A673 (cell line): Measurements from ENCODE around the gene FGD6. TPM values are rescaled to one million over a fixed set of nuclear protein-coding genes. Genes with fewer than 3 reads are reported as not detected.

Source experiments
- BruUV-seq: library from RNA; stranded (reverse); fragments of 400-500 nt; replicated peaks from 2 replicates; lab custom pipeline; 2021; lab: Mats Ljungman, UMichigan
- CTCF ChIA-PET: fragments of 300-600 bp; sonication (Branson Sonifier 250); formaldehyde crosslinking; loops from one replicate; lab custom pipeline; 2022; ENCODE audit warnings: antibody characterized with exemption; lab: Charles Lee
- POLR2A ChIA-PET: fragments of 300-600 bp; sonication (Branson Sonifier 250); formaldehyde crosslinking; loops from one replicate; lab custom pipeline; 2022; ENCODE audit warnings: antibody characterized with exemption; ENCODE audit not compliant: low non-redundant PET; lab: Charles Lee
- DNase-seq: peaks from one replicate; pipeline ENCODE4 v3.0.0-alpha.2; 2015; ENCODE audit warnings: low spot score
- H3K27ac ChIP-seq: fragments of 200-600 bp; sonication (generic); 2 replicates; pipeline ENCODE4 v1.5.1; 2016; ENCODE audit warnings: mixed run types, low read depth, mild to moderate bottlenecking, mixed read lengths, antibody characterized with exemption, low read length; ENCODE audit not compliant: poor library complexity, severe bottlenecking
- H3K27me3 ChIP-seq: fragments of 200-600 bp; sonication (generic); replicated peaks from 2 replicates; pipeline ENCODE4 v1.6.1; 2017; ENCODE audit warnings: mixed run types, low read depth, mild to moderate bottlenecking, mixed read lengths, antibody characterized with exemption, low read length; ENCODE audit not compliant: insufficient read depth, poor library complexity
- H3K36me3 ChIP-seq: fragments of 200-600 bp; sonication (generic); 2 replicates; pipeline ENCODE4 v1.6.1; 2016; ENCODE audit warnings: mixed run types, mild to moderate bottlenecking, mixed read lengths, antibody characterized with exemption, low read length; ENCODE audit not compliant: insufficient read depth, poor library complexity, severe bottlenecking
- H3K4me1 ChIP-seq: fragments of 200-600 bp; sonication (generic); 2 replicates; pipeline ENCODE4 v1.6.1; 2017; ENCODE audit warnings: mixed run types, mild to moderate bottlenecking, mixed read lengths, antibody characterized with exemption, low read length; ENCODE audit not compliant: insufficient read depth, poor library complexity, severe bottlenecking
- H3K4me3 ChIP-seq: fragments of 200-600 bp; sonication (generic); 2 replicates; pipeline ENCODE4 v1.5.1; 2016; ENCODE audit warnings: low read depth, mixed run types, mild to moderate bottlenecking, mixed read lengths, low read length; ENCODE audit not compliant: poor library complexity, severe bottlenecking
- H3K9me3 ChIP-seq: fragments of 200-600 bp; sonication (generic); 2 replicates; pipeline ENCODE4 v1.6.1; 2016; ENCODE audit warnings: mixed run types, low read depth, mild to moderate bottlenecking, mixed read lengths, antibody characterized with exemption, low read length; ENCODE audit not compliant: poor library complexity, severe bottlenecking
- EZH2 ChIP-seq: fragments of 200-600 bp; sonication (generic); IDR thresholded peaks from 2 replicates; pipeline ENCODE4 v1.6.1; 2017; ENCODE audit warnings: borderline replicate concordance, low read depth, mild to moderate bottlenecking, mixed read lengths, antibody characterized with exemption, low read length; ENCODE audit not compliant: poor library complexity, severe bottlenecking
- intact Hi-C: fragments of 100-400 bp; cut with micrococcal nuclease; formaldehyde crosslinking; loops from one replicate; pipeline ENCODE4 v1.10.0; 2022; ENCODE audit not compliant: unreplicated experiment
- total RNA-seq: library from RNA; stranded (reverse); gene quantifications from 2 replicates; pipeline ENCODE4 v1.2.3, GENCODE V29; 2021
- TF ChIP-seq, protein P1 (sequence below): fragments of 300-800, 200-600 bp; sonication (generic); conservative IDR thresholded peaks from 2 replicates; pipeline ENCODE4 v1.5.1; 2017; ENCODE audit warnings: low read depth, mild to moderate bottlenecking, antibody characterized with exemption, low read length, moderate library complexity, mixed read lengths

Gene FGD6
- total RNA-seq, 1 experiment from 2014 or later: 11.7 TPM

DNA sequence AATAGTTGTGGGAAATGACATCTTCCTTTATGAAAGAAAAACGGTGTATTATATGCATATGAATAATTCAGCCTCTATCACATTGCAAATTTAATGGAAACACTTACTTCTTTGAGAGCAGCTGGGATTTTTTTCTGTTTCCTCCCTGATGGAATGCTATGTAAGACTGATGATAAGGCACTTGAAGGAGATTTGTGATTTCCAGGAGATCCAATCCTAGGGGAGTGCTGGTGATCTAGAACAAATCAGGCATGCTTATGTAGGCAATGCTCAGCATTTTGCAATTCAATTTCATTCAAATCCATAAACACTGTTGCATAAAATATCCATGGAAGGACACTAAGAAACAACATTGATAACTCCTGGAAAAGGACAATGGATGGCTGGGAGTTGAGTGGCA lies 127.8 kb downstream of the FGD6 start:
- ChIA-PET CTCF (no interaction called here), POLR2A (no interaction called here)
- intact Hi-C loops: no loop called here
- DNase-seq: peak; percentile 4
- Histone ChIP-seq H3K9me3 (no peaks in the 10 kb centered on the region), H3K27me3 (no peaks in the 10 kb centered on the region), H3K27ac (no peak overlapping the region), H3K36me3 (peaks cover 5% of the 10 kb centered on the region), H3K4me1 (no peaks in the 10 kb centered on the region), H3K4me3 (no peak overlapping the region)
- no peak for TF ChIP-seq EZH2
- BruUV-seq: no TSS peak

DNA sequence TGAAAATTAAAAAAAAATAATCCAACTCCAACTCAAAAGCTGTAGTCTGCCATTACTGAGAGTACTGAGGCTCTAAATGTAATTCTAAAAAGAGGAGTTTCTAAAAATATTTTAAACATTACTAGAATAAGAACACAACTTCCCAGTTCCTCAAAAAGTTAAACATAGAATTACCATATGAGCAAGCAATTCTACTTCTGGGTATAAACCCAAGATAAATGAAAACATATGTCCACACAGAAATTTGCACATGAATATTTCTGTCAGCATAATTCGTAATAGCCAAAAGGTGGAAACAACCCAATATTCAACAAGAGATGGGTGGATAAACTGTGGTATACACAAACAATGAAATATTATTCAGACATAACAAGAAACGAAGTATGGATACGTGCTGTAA lies 128.9 kb downstream of the FGD6 start:
- DNase-seq: no peak
- no peaks in the 10 kb centered on the region for H3K27me3 ChIP-seq
- intact Hi-C loops: no loop called here
- peaks cover 5% of the 10 kb centered on the region for H3K36me3 ChIP-seq
- H3K27ac ChIP-seq: no peak overlapping the region
- H3K4me1 ChIP-seq: no peaks in the 10 kb centered on the region
- TF ChIP-seq, protein P1, sequence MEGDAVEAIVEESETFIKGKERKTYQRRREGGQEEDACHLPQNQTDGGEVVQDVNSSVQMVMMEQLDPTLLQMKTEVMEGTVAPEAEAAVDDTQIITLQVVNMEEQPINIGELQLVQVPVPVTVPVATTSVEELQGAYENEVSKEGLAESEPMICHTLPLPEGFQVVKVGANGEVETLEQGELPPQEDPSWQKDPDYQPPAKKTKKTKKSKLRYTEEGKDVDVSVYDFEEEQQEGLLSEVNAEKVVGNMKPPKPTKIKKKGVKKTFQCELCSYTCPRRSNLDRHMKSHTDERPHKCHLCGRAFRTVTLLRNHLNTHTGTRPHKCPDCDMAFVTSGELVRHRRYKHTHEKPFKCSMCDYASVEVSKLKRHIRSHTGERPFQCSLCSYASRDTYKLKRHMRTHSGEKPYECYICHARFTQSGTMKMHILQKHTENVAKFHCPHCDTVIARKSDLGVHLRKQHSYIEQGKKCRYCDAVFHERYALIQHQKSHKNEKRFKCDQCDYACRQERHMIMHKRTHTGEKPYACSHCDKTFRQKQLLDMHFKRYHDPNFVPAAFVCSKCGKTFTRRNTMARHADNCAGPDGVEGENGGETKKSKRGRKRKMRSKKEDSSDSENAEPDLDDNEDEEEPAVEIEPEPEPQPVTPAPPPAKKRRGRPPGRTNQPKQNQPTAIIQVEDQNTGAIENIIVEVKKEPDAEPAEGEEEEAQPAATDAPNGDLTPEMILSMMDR: no peak
- TF ChIP-seq EZH2: no peak
- no peak overlapping the region for H3K4me3 ChIP-seq
- ChIA-PET POLR2A (no interaction called here), CTCF (no interaction called here)
- no peaks in the 10 kb centered on the region for H3K9me3 ChIP-seq
- BruUV-seq: no TSS peak

DNA sequence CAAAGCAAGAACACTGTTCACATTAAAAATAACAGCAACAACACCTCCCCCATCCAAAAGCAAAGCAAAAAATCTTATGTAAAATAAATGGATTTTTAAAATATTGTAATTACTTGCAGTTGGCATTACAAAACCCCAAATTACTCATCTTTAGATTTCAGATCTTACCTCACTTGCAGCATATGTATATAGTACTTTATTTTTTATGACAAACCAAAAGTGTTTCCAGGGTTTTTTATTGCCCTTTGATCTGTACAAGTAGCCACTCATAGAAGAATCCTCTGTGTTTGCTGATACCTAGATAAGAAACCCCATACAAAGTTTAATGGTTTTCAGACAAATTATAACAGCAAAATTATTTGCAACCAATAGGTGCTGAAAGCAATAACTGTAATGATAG lies 131.7 kb downstream of the FGD6 start:
- CTCF ChIA-PET: no interaction called here
- no peak overlapping the region for H3K4me3 ChIP-seq
- POLR2A ChIA-PET: interaction anchor here (0.7 kb wide), 2 partner anchors 8 to 163 kb away, joined by 5 to 12 read pairs; no protein-coding TSS in a partner anchor
- TF ChIP-seq, protein P1: no peak
- no peak for TF ChIP-seq EZH2
- intact Hi-C loops: no loop called here
- no TSS peak for BruUV-seq
- H3K27ac ChIP-seq: no peak overlapping the region
- H3K9me3 ChIP-seq: no peaks in the 10 kb centered on the region
- no peak for DNase-seq
- no peaks in the 10 kb centered on the region for H3K36me3 ChIP-seq
- H3K4me1 ChIP-seq: no peaks in the 10 kb centered on the region
- H3K27me3 ChIP-seq: no peaks in the 10 kb centered on the region

DNA sequence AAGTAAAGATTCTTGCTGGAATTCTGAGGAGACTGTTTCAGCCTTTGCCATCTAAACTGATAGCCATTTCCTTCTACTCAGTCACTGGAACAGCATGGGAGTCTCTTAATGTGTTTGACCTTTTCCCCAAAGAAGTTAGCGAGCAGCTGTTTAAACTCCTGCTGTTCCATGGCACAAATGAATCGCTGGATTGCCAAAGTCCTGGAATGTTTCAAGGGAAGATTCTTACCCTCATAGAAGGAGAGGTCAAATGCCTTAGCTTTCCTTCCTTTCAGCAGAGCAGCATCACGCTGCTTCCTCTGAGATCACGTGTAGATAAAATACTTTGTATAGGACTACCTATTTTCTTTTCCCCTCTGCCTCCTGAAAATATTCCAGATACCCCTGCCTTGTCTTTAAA lies 133.3 kb downstream of the FGD6 start:
- Histone ChIP-seq H3K27me3 (no peaks in the 10 kb centered on the region), H3K36me3 (no peaks in the 10 kb centered on the region), H3K9me3 (no peaks in the 10 kb centered on the region), H3K4me1 (no peaks in the 10 kb centered on the region), H3K27ac (no peak overlapping the region), H3K4me3 (no peak overlapping the region)
- ChIA-PET CTCF (no interaction called here), POLR2A (interaction anchor here (0.6 kb wide), 1 partner anchor 27 kb away, joined by 3 read pairs; no protein-coding TSS in a partner anchor)
- DNase-seq: no peak
- intact Hi-C loops: no loop called here
- TF ChIP-seq, protein P1: no peak
- TF ChIP-seq EZH2: no peak
- BruUV-seq: no TSS peak
